GM12878 (cell line): ENCODE results near the gene SH3BGRL3. TPM values are rescaled to one million over a fixed set of nuclear protein-coding genes. Genes with fewer than 3 reads are reported as not detected.

Source experiments
- CBX3 ChIP-seq: fragments of 200-600 bp; sonication (generic); IDR thresholded peaks from 2 replicates; pipeline ENCODE4 v1.6.1; 2016; ENCODE audit warnings: low read depth, borderline replicate concordance
- E2F4 ChIP-seq: IDR thresholded peaks from 2 replicates; pipeline ENCODE4 v1.6.1; 2012; ENCODE audit warnings: low read depth, low read length, improper control_type of control experiment
- NR2C1 ChIP-seq: fragments of 450-650 bp; IDR thresholded peaks from 2 replicates; pipeline ENCODE4 v1.6.1; 2017; ENCODE audit warnings: antibody characterized with exemption, mild to moderate bottlenecking, moderate library complexity
- STAT3 ChIP-seq: IDR thresholded peaks from 2 replicates; pipeline ENCODE4 v1.6.1; 2011; ENCODE audit warnings: low read depth, low read length, improper control_type of control experiment
- TCF3 ChIP-seq: IDR thresholded peaks from 2 replicates; pipeline ENCODE4 v1.6.1; 2012; ENCODE audit warnings: low read depth, mild to moderate bottlenecking, low read length, borderline replicate concordance; ENCODE audit not compliant: insufficient read depth
- ZNF592 ChIP-seq: fragments of 450-650 bp; IDR thresholded peaks from 2 replicates; pipeline ENCODE4 v1.6.1; 2017; ENCODE audit warnings: mild to moderate bottlenecking, moderate library complexity
- ZNF622 ChIP-seq: fragments of 450-650 bp; IDR thresholded peaks from 2 replicates; pipeline ENCODE4 v1.6.1; 2017; ENCODE audit warnings: mild to moderate bottlenecking, inconsistent platforms
- ZZZ3 ChIP-seq: IDR thresholded peaks from 2 replicates; pipeline ENCODE4 v1.6.1; 2011; ENCODE audit warnings: low read depth; ENCODE audit not compliant: control insufficient read depth, insufficient read length
- polyA plus RNA-seq, 11 experiments: library from polyadenylated mRNA; depleted of rRNA in 4 of 11; unstranded in 6 of 11; stranded (reverse) in 5 of 11; fragments of >200 nt; fragmentation: Nextera tagmentation in 4 of 11; fragmentation: Illumina TruSeq in 1 of 11; extraction: Ambion mirVana in 4 of 11; extraction: Trizol in 1 of 11; gene quantifications; 1 replicate in 1 of 11; 2 replicates in 10 of 11; pipeline versions ENCODE4 v1.2.1 to v1.2.3, GENCODE V29; 2011 to 2016; ENCODE audit warnings: inconsistent platforms in 2 of 11, missing spikeins in 2 of 11, low read depth in 1 of 11
- total RNA-seq, 4 experiments: library from RNA; depleted of rRNA in 3 of 4; stranded (reverse); fragments of >200 nt in 3 of 4; fragmentation: Illumina TruSeq in 1 of 4; extraction: Trizol in 1 of 4; gene quantifications; 2 replicates each; pipeline versions ENCODE4 v1.2.1 to v1.2.3, GENCODE V29; 2013 to 2021
- TF ChIP-seq, protein P1 (sequence below), 3 experiments: IDR thresholded peaks in 2 of 3; conservative IDR thresholded peaks in 1 of 3; 2 replicates each; pipeline ENCODE4 v1.5.1; 2011; ENCODE audit warnings: low read depth in 3 of 3, low read length in 3 of 3, mild to moderate bottlenecking in 3 of 3, control low read depth in 2 of 3, moderate library complexity in 2 of 3, inconsistent platforms in 1 of 3, mixed read lengths in 1 of 3; ENCODE audit not compliant: control insufficient read depth in 2 of 3, insufficient read depth in 1 of 3; ENCODE audit errors: extremely low read depth in 1 of 3
- TF ChIP-seq, protein P2 (sequence below): IDR thresholded peaks from 2 replicates; pipeline ENCODE4 v1.6.1; 2012; ENCODE audit warnings: low read depth, low read length, improper control_type of control experiment
- TF ChIP-seq, protein P3 (sequence below): IDR thresholded peaks from 2 replicates; pipeline ENCODE4 v1.6.1; 2011; ENCODE audit warnings: mild to moderate bottlenecking, low read depth, low read length, moderate library complexity; ENCODE audit not compliant: insufficient replicate concordance

Gene SH3BGRL3
- total and polyA plus RNA-seq, 10 of the 15 experiments (the other 5 are each of a cell fraction or from before 2014, with no cell fraction given) = 39.7 to 390 (median 118) TPM

GRCh38 chr1:26281971-26282370 lies 2.1 kb downstream of the SH3BGRL3 start (continued):
- TF ChIP-seq STAT3 (no peak), TCF3 (no peak), NR2C1 (no peak), ZZZ3 (no peak), E2F4 (no peak), ZNF592 (no peak), ZNF622 (no peak), CBX3 (no peak)
- TF ChIP-seq, protein P1, sequence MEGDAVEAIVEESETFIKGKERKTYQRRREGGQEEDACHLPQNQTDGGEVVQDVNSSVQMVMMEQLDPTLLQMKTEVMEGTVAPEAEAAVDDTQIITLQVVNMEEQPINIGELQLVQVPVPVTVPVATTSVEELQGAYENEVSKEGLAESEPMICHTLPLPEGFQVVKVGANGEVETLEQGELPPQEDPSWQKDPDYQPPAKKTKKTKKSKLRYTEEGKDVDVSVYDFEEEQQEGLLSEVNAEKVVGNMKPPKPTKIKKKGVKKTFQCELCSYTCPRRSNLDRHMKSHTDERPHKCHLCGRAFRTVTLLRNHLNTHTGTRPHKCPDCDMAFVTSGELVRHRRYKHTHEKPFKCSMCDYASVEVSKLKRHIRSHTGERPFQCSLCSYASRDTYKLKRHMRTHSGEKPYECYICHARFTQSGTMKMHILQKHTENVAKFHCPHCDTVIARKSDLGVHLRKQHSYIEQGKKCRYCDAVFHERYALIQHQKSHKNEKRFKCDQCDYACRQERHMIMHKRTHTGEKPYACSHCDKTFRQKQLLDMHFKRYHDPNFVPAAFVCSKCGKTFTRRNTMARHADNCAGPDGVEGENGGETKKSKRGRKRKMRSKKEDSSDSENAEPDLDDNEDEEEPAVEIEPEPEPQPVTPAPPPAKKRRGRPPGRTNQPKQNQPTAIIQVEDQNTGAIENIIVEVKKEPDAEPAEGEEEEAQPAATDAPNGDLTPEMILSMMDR (IDR thresholded peaks at IDR 0.05 in 2 of 3, conservative IDR thresholded peaks at IDR 0.05 in 1 of 3; ENCODE audit: control insufficient read depth in 2 of 3, extremely low read depth in 1 of 3, insufficient read depth in 1 of 3, low read depth in 3 of 3, low read length in 3 of 3) = no peak
- TF ChIP-seq, protein P2, sequence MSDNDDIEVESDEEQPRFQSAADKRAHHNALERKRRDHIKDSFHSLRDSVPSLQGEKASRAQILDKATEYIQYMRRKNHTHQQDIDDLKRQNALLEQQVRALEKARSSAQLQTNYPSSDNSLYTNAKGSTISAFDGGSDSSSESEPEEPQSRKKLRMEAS = no peak
- TF ChIP-seq, protein P3, sequence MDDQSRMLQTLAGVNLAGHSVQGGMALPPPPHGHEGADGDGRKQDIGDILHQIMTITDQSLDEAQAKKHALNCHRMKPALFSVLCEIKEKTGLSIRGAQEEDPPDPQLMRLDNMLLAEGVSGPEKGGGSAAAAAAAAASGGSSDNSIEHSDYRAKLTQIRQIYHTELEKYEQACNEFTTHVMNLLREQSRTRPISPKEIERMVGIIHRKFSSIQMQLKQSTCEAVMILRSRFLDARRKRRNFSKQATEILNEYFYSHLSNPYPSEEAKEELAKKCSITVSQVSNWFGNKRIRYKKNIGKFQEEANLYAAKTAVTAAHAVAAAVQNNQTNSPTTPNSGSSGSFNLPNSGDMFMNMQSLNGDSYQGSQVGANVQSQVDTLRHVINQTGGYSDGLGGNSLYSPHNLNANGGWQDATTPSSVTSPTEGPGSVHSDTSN = no peak
